GM18511 (cell line): Measurements from ENCODE around the gene RAD51D.
A peak's percentile ranks its signal among the peaks of the same experiment; 100 is the strongest.
"Not testable (repeated sequence)": the region's sequence is repeated elsewhere in the genome, so short reads cannot be mapped to it uniquely, and the experiment has no call there.

ENCODE experiments used
- ATAC-seq: cut with Tn5 transposase; IDR thresholded peaks from one replicate; pipeline ENCODE4 v1.9.1; 2021; ENCODE audit warnings: mild to moderate bottlenecking, moderate library complexity; ENCODE audit not compliant: unreplicated experiment

The RAD51D gene

GRCh38 chr17:35095741-35096140, 23.9 kb downstream of the RAD51D start:
- ATAC-seq, result no peak

- ATAC-seq, result no peak
These were observed 24.8 kb downstream of the RAD51D start for GRCh38 chr17:35094902-35095301.

GRCh38 chr17:35090707-35091106, 29.0 kb downstream of the RAD51D start:
- ATAC-seq, result not testable (repeated sequence)

- ATAC-seq, result peak; percentile 29
These were observed 29.9 kb downstream of the RAD51D start for GRCh38 chr17:35089586-35090296.

GRCh38 chr17:35088881-35089585, 30.6 kb downstream of the RAD51D start:
- peak; percentile 78 for ATAC-seq

GRCh38 chr17:35088356-35088880, 31.2 kb downstream of the RAD51D start:
- no peak for ATAC-seq

- ATAC-seq, result no peak
These were observed 31.8 kb downstream of the RAD51D start for GRCh38 chr17:35087731-35088355.

- no peak for ATAC-seq
These were observed 32.6 kb downstream of the RAD51D start for GRCh38 chr17:35086931-35087573.

GRCh38 chr17:35086164-35086563, 33.5 kb downstream of the RAD51D start:
- no peak for ATAC-seq

GRCh38 chr17:35084987-35085386, 34.7 kb downstream of the RAD51D start:
- no peak for ATAC-seq

- no peak for ATAC-seq
These were observed 36.6 kb downstream of the RAD51D start for GRCh38 chr17:35083071-35083470.

GRCh38 chr17:35082073-35082657, 37.5 kb downstream of the RAD51D start:
- no peak for ATAC-seq

- ATAC-seq, result no peak
These were observed 38.0 kb downstream of the RAD51D start for GRCh38 chr17:35081638-35082037.

- peak; percentile 64 for ATAC-seq
These were observed 39.1 kb downstream of the RAD51D start for GRCh38 chr17:35080536-35080935.

- ATAC-seq, result no peak
These were observed 39.9 kb downstream of the RAD51D start for GRCh38 chr17:35079547-35080423.

GRCh38 chr17:35076874-35077273, 42.8 kb downstream of the RAD51D start:
- ATAC-seq, result no peak

GRCh38 chr17:35074711-35075707, 44.7 kb downstream of the RAD51D start:
- ATAC-seq, result no peak

- no peak for ATAC-seq
These were observed 45.6 kb downstream of the RAD51D start for GRCh38 chr17:35073991-35074627.
